ENCODE measurements around the gene MLIP. TPM values are rescaled to one million over a fixed set of nuclear protein-coding genes. Genes with fewer than 3 reads are reported as not detected.

The MLIP gene
- total RNA-seq, 1 experiment from 2014 or later: not detected

- ATAC-seq: no peak
- no peak overlapping the region for H3K4me3 Mint-ChIP-seq
- POLR2A ChIA-PET: no interaction called here
- H3K4me1 Mint-ChIP-seq: peaks cover 3% of the 10 kb centered on the region; the same call in 1 of the 2 replicates
- TF ChIP-seq RELA (CRISPR knock-in tag; IDR thresholded peaks at IDR 0.05; ENCODE audit: borderline replicate concordance) (no peak), E2F1 (CRISPR knock-in tag; IDR thresholded peaks at IDR 0.05) (no peak), ZNF416 (CRISPR knock-in tag; IDR thresholded peaks at IDR 0.05) (no peak), SP1 (CRISPR knock-in tag; conservative IDR thresholded peaks at IDR 0.05) (no peak), STAT6 (CRISPR knock-in tag; conservative IDR thresholded peaks at IDR 0.05; ENCODE audit: low read depth) (no peak), ZNF532 (CRISPR knock-in tag; IDR thresholded peaks at IDR 0.05; ENCODE audit: borderline replicate concordance) (no peak), ZNF121 (CRISPR knock-in tag; IDR thresholded peaks at IDR 0.05) (no peak), OVOL2 (CRISPR knock-in tag; IDR thresholded peaks at IDR 0.05; ENCODE audit: borderline replicate concordance) (no peak), USF1 (CRISPR knock-in tag; IDR thresholded peaks at IDR 0.05) (no peak), SMAD3 (CRISPR knock-in tag; IDR thresholded peaks at IDR 0.05; ENCODE audit: borderline replicate concordance) (no peak), HMGA2 (CRISPR knock-in tag; IDR thresholded peaks at IDR 0.05) (no peak), NFYB (CRISPR knock-in tag; conservative IDR thresholded peaks at IDR 0.05; ENCODE audit: low read depth) (no peak), GRHL2 (CRISPR knock-in tag; IDR thresholded peaks at IDR 0.05; ENCODE audit: insufficient replicate concordance, severe bottlenecking) (no peak), IRF1 (CRISPR knock-in tag; IDR thresholded peaks at IDR 0.05) (no peak)
- CTCF ChIA-PET: no interaction called here
- no peak for DNase-seq (ENCODE audit: low spot score)
- H3K27ac Mint-ChIP-seq: no peak overlapping the region
- H3K36me3 Mint-ChIP-seq: no peaks in the 10 kb centered on the region
- no peaks in the 10 kb centered on the region for H3K9me3 Mint-ChIP-seq
- no peaks in the 10 kb centered on the region for H3K27me3 Mint-ChIP-seq (ENCODE audit: low read depth)
These were observed 105.8 kb downstream of the MLIP start for GRCh38 chr6:54217018-54217417.

GRCh38 chr6:54222217-54222616, 111.0 kb downstream of the MLIP start:
- H3K9me3 Mint-ChIP-seq: peaks cover 18% of the 10 kb centered on the region
- TF ChIP-seq RORB (CRISPR knock-in tag; IDR thresholded peaks at IDR 0.05) (no peak), ZNF263 (CRISPR knock-in tag; IDR thresholded peaks at IDR 0.05; ENCODE audit: low read depth) (no peak), FOXP4 (CRISPR knock-in tag; IDR thresholded peaks at IDR 0.05) (no peak), ZNF232 (CRISPR knock-in tag; IDR thresholded peaks at IDR 0.05) (no peak), FOXK1 (CRISPR knock-in tag; IDR thresholded peaks at IDR 0.05) (no peak), E2F4 (CRISPR knock-in tag; IDR thresholded peaks at IDR 0.05; ENCODE audit: borderline replicate concordance, low read depth) (no peak)
- H3K27me3 Mint-ChIP-seq (ENCODE audit: low read depth): no peaks in the 10 kb centered on the region
- no peaks in the 10 kb centered on the region for H3K4me1 Mint-ChIP-seq
- DNase-seq (ENCODE audit: low spot score) (no peak), ATAC-seq (no peak)
- no peak overlapping the region for H3K27ac Mint-ChIP-seq
- ChIA-PET CTCF (no interaction called here), POLR2A (no interaction called here)
- H3K4me3 Mint-ChIP-seq: no peak overlapping the region
- peaks cover 7% of the 10 kb centered on the region for H3K36me3 Mint-ChIP-seq
